ENCODE data around the gene DYNLL2.
A peak's percentile ranks its signal among the peaks of the same experiment; 100 is the strongest.

DYNLL2 gene

GRCh38 chr17:58092101-58092796 lies 9.0 kb downstream of the DYNLL2 start:
- no peak overlapping the region for H3K27ac ChIP-seq

GRCh38 chr17:58092797-58093385 lies 9.7 kb downstream of the DYNLL2 start:
- no peak for TF ChIP-seq CTCF (IDR thresholded peaks at IDR 0.05; ENCODE audit: low read depth, low read length)
- Histone ChIP-seq H3K36me3 (peaks cover 63% of the 10 kb centered on the region), H3K27ac (no peak overlapping the region), H3K4me3 (ENCODE audit: low read depth, low read length) (no peak overlapping the region), H3K27me3 (ENCODE audit: insufficient read depth, low read depth, severe bottlenecking) (no peaks in the 10 kb centered on the region), H3K9me3 (ENCODE audit: severe bottlenecking) (no peaks in the 10 kb centered on the region)
- no peak for DNase-seq

More at GRCh38 chr17:58092101-58092796, 9.0 kb downstream of the DYNLL2 start:
- no peaks in the 10 kb centered on the region for H3K9me3 ChIP-seq (ENCODE audit: severe bottlenecking)
- TF ChIP-seq CTCF (IDR thresholded peaks at IDR 0.05; ENCODE audit: low read depth, low read length), result no peak
- DNase-seq, result no peak
- no peaks in the 10 kb centered on the region for H3K27me3 ChIP-seq (ENCODE audit: insufficient read depth, low read depth, severe bottlenecking)
- peaks cover 69% of the 10 kb centered on the region for H3K36me3 ChIP-seq
- no peak overlapping the region for H3K4me3 ChIP-seq (ENCODE audit: low read depth, low read length)

- no peak for DNase-seq
- no peak overlapping the region for H3K27ac ChIP-seq
- H3K9me3 ChIP-seq (ENCODE audit: severe bottlenecking), result no peaks in the 10 kb centered on the region
- H3K4me3 ChIP-seq (ENCODE audit: low read depth, low read length), result no peak overlapping the region
- TF ChIP-seq CTCF (IDR thresholded peaks at IDR 0.05; ENCODE audit: low read depth, low read length), result no peak
- H3K27me3 ChIP-seq (ENCODE audit: insufficient read depth, low read depth, severe bottlenecking), result no peaks in the 10 kb centered on the region
- peaks cover 50% of the 10 kb centered on the region for H3K36me3 ChIP-seq
Observed at GRCh38 chr17:58094118-58094517, 10.9 kb downstream of the DYNLL2 start.

GRCh38 chr17:58096892-58097291 lies 13.7 kb downstream of the DYNLL2 start:
- peak; percentile 42 for TF ChIP-seq CTCF (IDR thresholded peaks at IDR 0.05; ENCODE audit: low read depth, low read length)
- H3K27me3 ChIP-seq (ENCODE audit: insufficient read depth, low read depth, severe bottlenecking), result no peaks in the 10 kb centered on the region
- DNase-seq, result no peak
- H3K27ac ChIP-seq, result no peak overlapping the region
- H3K4me3 ChIP-seq (ENCODE audit: low read depth, low read length), result no peak overlapping the region
- H3K36me3 ChIP-seq, result peaks cover 25% of the 10 kb centered on the region
- H3K9me3 ChIP-seq (ENCODE audit: severe bottlenecking), result no peaks in the 10 kb centered on the region

- H3K27me3 ChIP-seq (ENCODE audit: insufficient read depth, low read depth, severe bottlenecking), result no peaks in the 10 kb centered on the region
- H3K4me3 ChIP-seq (ENCODE audit: low read depth, low read length), result no peak overlapping the region
- no peaks in the 10 kb centered on the region for H3K9me3 ChIP-seq (ENCODE audit: severe bottlenecking)
- no peak for DNase-seq
- H3K27ac ChIP-seq, result no peak overlapping the region
- peaks cover 18% of the 10 kb centered on the region for H3K36me3 ChIP-seq
- TF ChIP-seq CTCF (IDR thresholded peaks at IDR 0.05; ENCODE audit: low read depth, low read length), result no peak
Observed at GRCh38 chr17:58097384-58098088, 14.3 kb downstream of the DYNLL2 start.

Data from WERI-Rb-1 (cell line).